Measurements from ENCODE around the gene MT1B.
"Not testable (repeated sequence)": the region's sequence is repeated elsewhere in the genome, so short reads cannot be mapped to it uniquely, and the experiment has no call there.

Gene MT1B

DNA sequence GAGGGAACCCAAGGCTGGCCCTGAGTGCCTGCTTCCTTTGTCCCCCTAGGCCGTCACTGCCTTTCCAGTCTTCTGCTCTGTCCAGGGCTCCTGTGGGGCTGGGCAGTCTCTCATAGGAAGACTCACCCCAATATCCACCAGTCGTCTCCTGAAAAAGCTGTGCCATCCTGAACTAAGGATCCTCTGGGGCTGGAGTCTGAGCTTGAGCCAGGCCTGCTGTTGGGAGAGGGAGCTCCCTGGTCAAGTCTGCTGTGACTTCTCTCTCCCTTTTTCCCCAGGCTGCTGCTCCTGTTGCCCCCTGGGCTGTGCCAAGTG is 18.9 kb downstream of the MT1B start:
- H3K79me2 ChIP-seq (ENCODE audit: insufficient read depth, low read length), result no peaks in the 10 kb centered on the region
- H3K4me2 ChIP-seq (ENCODE audit: low read length), result no peak overlapping the region
- H3K4me1 ChIP-seq (ENCODE audit: insufficient read depth, low read length, severe bottlenecking), result no peaks in the 10 kb centered on the region
- H3F3A ChIP-seq (ENCODE audit: insufficient read depth, low read length), result no peaks in the 10 kb centered on the region
- H3K9me3 ChIP-seq (ENCODE audit: low read length), result no peaks in the 10 kb centered on the region
- no peak overlapping the region for H3K9ac ChIP-seq (ENCODE audit: low read length)
- no peak overlapping the region for H2AFZ ChIP-seq (ENCODE audit: low read length)
- no peak overlapping the region for H3K27ac ChIP-seq (ENCODE audit: low read depth, low read length, poor library complexity, severe bottlenecking)
- H3K4me3 ChIP-seq (ENCODE audit: low read depth, low read length, poor library complexity, severe bottlenecking), result no peak overlapping the region
- TF ChIP-seq, protein P1, sequence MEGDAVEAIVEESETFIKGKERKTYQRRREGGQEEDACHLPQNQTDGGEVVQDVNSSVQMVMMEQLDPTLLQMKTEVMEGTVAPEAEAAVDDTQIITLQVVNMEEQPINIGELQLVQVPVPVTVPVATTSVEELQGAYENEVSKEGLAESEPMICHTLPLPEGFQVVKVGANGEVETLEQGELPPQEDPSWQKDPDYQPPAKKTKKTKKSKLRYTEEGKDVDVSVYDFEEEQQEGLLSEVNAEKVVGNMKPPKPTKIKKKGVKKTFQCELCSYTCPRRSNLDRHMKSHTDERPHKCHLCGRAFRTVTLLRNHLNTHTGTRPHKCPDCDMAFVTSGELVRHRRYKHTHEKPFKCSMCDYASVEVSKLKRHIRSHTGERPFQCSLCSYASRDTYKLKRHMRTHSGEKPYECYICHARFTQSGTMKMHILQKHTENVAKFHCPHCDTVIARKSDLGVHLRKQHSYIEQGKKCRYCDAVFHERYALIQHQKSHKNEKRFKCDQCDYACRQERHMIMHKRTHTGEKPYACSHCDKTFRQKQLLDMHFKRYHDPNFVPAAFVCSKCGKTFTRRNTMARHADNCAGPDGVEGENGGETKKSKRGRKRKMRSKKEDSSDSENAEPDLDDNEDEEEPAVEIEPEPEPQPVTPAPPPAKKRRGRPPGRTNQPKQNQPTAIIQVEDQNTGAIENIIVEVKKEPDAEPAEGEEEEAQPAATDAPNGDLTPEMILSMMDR (IDR thresholded peaks at IDR 0.05; ENCODE audit: low read length), result no peak
- H3K9me2 ChIP-seq (ENCODE audit: low read depth, low read length), result no peaks in the 10 kb centered on the region
- H3K27me3 ChIP-seq (ENCODE audit: insufficient read depth, low read length), result no peaks in the 10 kb centered on the region; the same call in 1 of the 2 replicates
- H4K20me1 ChIP-seq (ENCODE audit: insufficient read depth, low read length), result no peaks in the 10 kb centered on the region
- H3K36me3 ChIP-seq (ENCODE audit: insufficient read depth, low read length), result no peaks in the 10 kb centered on the region

DNA sequence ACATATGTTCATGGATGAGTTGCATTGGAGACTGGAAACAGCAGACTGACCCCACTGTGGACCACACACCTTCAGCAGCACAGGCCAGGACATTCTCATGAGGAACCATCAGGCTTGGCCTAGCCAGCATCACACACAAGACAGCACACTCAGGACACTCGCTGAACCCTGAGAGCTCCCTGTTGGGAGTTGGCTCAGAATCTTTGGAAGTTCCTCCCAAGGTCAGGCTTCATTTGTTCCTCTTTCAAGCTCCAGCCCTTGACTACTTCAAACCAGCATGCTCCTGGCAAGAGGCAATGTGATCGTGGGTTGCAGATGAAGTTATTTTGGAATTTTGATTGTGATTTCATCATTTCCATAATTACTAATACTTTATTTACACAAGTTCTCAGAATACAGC is 20.0 kb downstream of the MT1B start:
- not testable (repeated sequence) for H3K4me3 ChIP-seq (ENCODE audit: low read depth, low read length, poor library complexity, severe bottlenecking); H3K9me3 ChIP-seq (ENCODE audit: low read length); H3K36me3 ChIP-seq (ENCODE audit: insufficient read depth, low read length); H3K27ac ChIP-seq (ENCODE audit: low read depth, low read length, poor library complexity, severe bottlenecking); H3K27me3 ChIP-seq (ENCODE audit: insufficient read depth, low read length); H3K4me1 ChIP-seq (ENCODE audit: insufficient read depth, low read length, severe bottlenecking); H4K20me1 ChIP-seq (ENCODE audit: insufficient read depth, low read length); H3F3A ChIP-seq (ENCODE audit: insufficient read depth, low read length); H3K9me2 ChIP-seq (ENCODE audit: low read depth, low read length); H3K9ac ChIP-seq (ENCODE audit: low read length); H3K4me2 ChIP-seq (ENCODE audit: low read length); H2AFZ ChIP-seq (ENCODE audit: low read length); H3K79me2 ChIP-seq (ENCODE audit: insufficient read depth, low read length)

DNA sequence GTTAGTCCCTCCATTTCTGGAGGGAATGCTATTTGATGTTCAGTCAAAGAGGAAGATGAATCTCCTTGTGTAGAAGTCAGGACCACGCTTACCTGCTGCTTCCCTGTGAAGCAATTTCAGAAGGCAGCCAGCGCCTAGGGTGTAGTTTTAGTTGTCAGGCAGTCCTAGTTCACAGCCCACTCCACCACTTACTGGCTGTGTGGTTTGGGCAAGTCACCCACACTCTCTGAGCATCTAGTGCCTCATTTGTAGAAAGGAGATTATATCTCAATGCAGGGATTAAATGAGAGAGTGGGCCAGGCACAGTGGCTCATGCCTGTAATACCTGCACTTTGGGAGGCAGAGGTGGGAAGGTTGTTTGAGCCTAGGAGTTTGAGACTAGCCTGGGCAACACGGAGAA is 20.5 kb downstream of the MT1B start:
- H3F3A ChIP-seq (ENCODE audit: insufficient read depth, low read length); H2AFZ ChIP-seq (ENCODE audit: low read length); H4K20me1 ChIP-seq (ENCODE audit: insufficient read depth, low read length); H3K9me2 ChIP-seq (ENCODE audit: low read depth, low read length); H3K79me2 ChIP-seq (ENCODE audit: insufficient read depth, low read length); H3K4me1 ChIP-seq (ENCODE audit: insufficient read depth, low read length, severe bottlenecking); H3K4me3 ChIP-seq (ENCODE audit: low read depth, low read length, poor library complexity, severe bottlenecking); H3K4me2 ChIP-seq (ENCODE audit: low read length); H3K9me3 ChIP-seq (ENCODE audit: low read length); H3K27me3 ChIP-seq (ENCODE audit: insufficient read depth, low read length); H3K27ac ChIP-seq (ENCODE audit: low read depth, low read length, poor library complexity, severe bottlenecking); H3K36me3 ChIP-seq (ENCODE audit: insufficient read depth, low read length); H3K9ac ChIP-seq (ENCODE audit: low read length): not testable (repeated sequence)

GRCh38 chr16:56672761-56673536 is 21.3 kb downstream of the MT1B start:
- H3K9me2 ChIP-seq (ENCODE audit: low read depth, low read length), result no peaks in the 10 kb centered on the region
- peaks cover 4% of the 10 kb centered on the region; the same call in 1 of the 2 replicates for H3K27me3 ChIP-seq (ENCODE audit: insufficient read depth, low read length)
- H2AFZ ChIP-seq (ENCODE audit: low read length), result no peak overlapping the region
- TF ChIP-seq, protein P1 (IDR thresholded peaks at IDR 0.05; ENCODE audit: low read length), result no peak
- no peak for TF ChIP-seq EZH2 (IDR thresholded peaks at IDR 0.05; ENCODE audit: borderline replicate concordance, low read length)
- H3K9me3 ChIP-seq (ENCODE audit: low read length), result no peaks in the 10 kb centered on the region
- no peaks in the 10 kb centered on the region for H3K36me3 ChIP-seq (ENCODE audit: insufficient read depth, low read length)
- no peaks in the 10 kb centered on the region for H4K20me1 ChIP-seq (ENCODE audit: insufficient read depth, low read length)
- H3K4me2 ChIP-seq (ENCODE audit: low read length), result no peak overlapping the region
- H3K9ac ChIP-seq (ENCODE audit: low read length), result no peak overlapping the region
- H3F3A ChIP-seq (ENCODE audit: insufficient read depth, low read length), result no peaks in the 10 kb centered on the region
- no peak overlapping the region for H3K4me3 ChIP-seq (ENCODE audit: low read depth, low read length, poor library complexity, severe bottlenecking)
- H3K27ac ChIP-seq (ENCODE audit: low read depth, low read length, poor library complexity, severe bottlenecking), result no peak overlapping the region
- no peaks in the 10 kb centered on the region for H3K79me2 ChIP-seq (ENCODE audit: insufficient read depth, low read length)
- no peaks in the 10 kb centered on the region for H3K4me1 ChIP-seq (ENCODE audit: insufficient read depth, low read length, severe bottlenecking)
